Esophagus squamous epithelium (tissue), 5 donors: Measurements from ENCODE around the gene CIAO2B. TPM values are rescaled to one million over a fixed set of nuclear protein-coding genes. Genes with fewer than 3 reads are reported as not detected.

ENCODE experiments used
- DNase-seq: peaks from one replicate; lab custom pipeline; 2025; lab: John Stamatoyannopoulos, UW
- H3K27ac ChIP-seq, 4 donors: fragments of 200-600 bp; sonication (generic); one replicate each; pipeline ENCODE4 v1.5.1; 2016 to 2019; ENCODE audit warnings: mild to moderate bottlenecking in 1 of 4
- H3K27me3 ChIP-seq, 4 donors: fragments of 200-600 bp; sonication (generic); 1 replicate in 3 of 4; 2 replicates in 1 of 4; pipeline versions ENCODE4 v1.5.1 to v1.6.0; 2017 to 2021; ENCODE audit warnings: antibody characterized with exemption in 1 of 4
- H3K36me3 ChIP-seq, 3 donors: fragments of 200-600 bp; sonication (generic); one replicate each; pipeline ENCODE4 v1.5.1; 2016 to 2019
- H3K4me1 ChIP-seq, 3 donors: fragments of 200-600 bp; sonication (generic); one replicate each; pipeline ENCODE4 v1.5.1; 2017 to 2019
- H3K4me3 ChIP-seq, 4 donors: fragments of 200-600 bp; sonication (generic); 1 replicate in 3 of 4; 2 replicates in 1 of 4; pipeline ENCODE4 v1.5.1; 2016 to 2019; ENCODE audit warnings: mild to moderate bottlenecking in 2 of 4, moderate library complexity in 1 of 4
- H3K9me3 ChIP-seq, 3 donors: fragments of 200-600 bp; sonication (generic); one replicate each; pipeline ENCODE4 v1.5.1; 2016 to 2019
- POLR2A ChIP-seq, 4 donors: fragments of 450-650 bp; IDR thresholded peaks; one replicate each; pipeline ENCODE4 v1.6.1; 2017; ENCODE audit warnings: antibody characterized with exemption in 4 of 4, mild to moderate bottlenecking in 4 of 4, moderate library complexity in 3 of 4
- WGBS, 2 donors: methylation state at CpG; one replicate each; pipeline ENCODE4 v1.1.5; 2018; 5-methylcytosine and 5-hydroxymethylcytosine counted together
- intact Hi-C: fragments of 100-400 bp; cut with DNase I; formaldehyde crosslinking; loops from one replicate; pipeline ENCODE4 v1.15.0; 2022
- total RNA-seq, 4 donors: library from RNA; depleted of rRNA; stranded (reverse); fragments of >200 nt; gene quantifications; one replicate each; pipeline ENCODE4 v1.1.0, GENCODE V29; 2016
- TF ChIP-seq, protein P1 (sequence below), 6 experiments: fragments of 450-650 bp in 4 of 6; fragments of 200-600 bp in 2 of 6; sonication (generic) in 2 of 6; IDR thresholded peaks; one replicate each; pipeline ENCODE4 v1.5.1; 2016 to 2019; ENCODE audit warnings: antibody characterized with exemption in 6 of 6, mild to moderate bottlenecking in 4 of 6, moderate library complexity in 4 of 6
- donor health status: DM: yes; HTN: yes; CAD: no.

The CIAO2B gene
- total RNA-seq, 4 donors from 2014 or later, result 112 to 153 (median 126) TPM

DNA sequence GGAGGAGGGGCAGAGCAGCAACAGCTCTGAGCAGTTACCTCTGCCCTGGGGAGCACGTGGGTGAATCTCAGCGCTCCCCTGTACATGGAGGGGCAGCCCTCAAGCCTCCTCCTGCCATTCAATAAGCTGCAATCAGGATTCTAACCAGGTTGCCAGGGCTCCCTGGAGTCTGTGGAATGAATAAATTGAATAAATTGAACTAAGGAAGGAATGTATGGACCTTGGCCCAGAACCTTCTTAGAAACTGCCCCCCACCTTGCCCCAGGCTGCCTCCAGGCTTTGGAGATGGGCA, 14.0 kb downstream of the CIAO2B start:
- Histone ChIP-seq H3K36me3 (peaks cover 0 to 30% (median 0%) of the 10 kb centered on the region in 3 donors), H3K9me3 (no peaks in the 10 kb centered on the region), H3K4me3 (no peak overlapping the region), H3K4me1 (peaks cover 36 to 66% (median 39%) of the 10 kb centered on the region in 3 donors), H3K27me3 (peaks cover 0 to 28% (median 0%) of the 10 kb centered on the region in 4 donors), H3K27ac (peak overlapping the region in 2 of 4 donors; percentile 34 to 87)
- intact Hi-C loops, result no loop called here
- no peak for DNase-seq
- WGBS, 2 donors, result 83% methylated on average over 2 of the region's 2 CpGs; no CpG with 5 or more reads in 1 of the 2 donors
- TF ChIP-seq, protein P1, sequence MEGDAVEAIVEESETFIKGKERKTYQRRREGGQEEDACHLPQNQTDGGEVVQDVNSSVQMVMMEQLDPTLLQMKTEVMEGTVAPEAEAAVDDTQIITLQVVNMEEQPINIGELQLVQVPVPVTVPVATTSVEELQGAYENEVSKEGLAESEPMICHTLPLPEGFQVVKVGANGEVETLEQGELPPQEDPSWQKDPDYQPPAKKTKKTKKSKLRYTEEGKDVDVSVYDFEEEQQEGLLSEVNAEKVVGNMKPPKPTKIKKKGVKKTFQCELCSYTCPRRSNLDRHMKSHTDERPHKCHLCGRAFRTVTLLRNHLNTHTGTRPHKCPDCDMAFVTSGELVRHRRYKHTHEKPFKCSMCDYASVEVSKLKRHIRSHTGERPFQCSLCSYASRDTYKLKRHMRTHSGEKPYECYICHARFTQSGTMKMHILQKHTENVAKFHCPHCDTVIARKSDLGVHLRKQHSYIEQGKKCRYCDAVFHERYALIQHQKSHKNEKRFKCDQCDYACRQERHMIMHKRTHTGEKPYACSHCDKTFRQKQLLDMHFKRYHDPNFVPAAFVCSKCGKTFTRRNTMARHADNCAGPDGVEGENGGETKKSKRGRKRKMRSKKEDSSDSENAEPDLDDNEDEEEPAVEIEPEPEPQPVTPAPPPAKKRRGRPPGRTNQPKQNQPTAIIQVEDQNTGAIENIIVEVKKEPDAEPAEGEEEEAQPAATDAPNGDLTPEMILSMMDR (IDR thresholded peaks at IDR 0.05), result no peak
- no peak for TF ChIP-seq POLR2A (IDR thresholded peaks at IDR 0.05)

DNA sequence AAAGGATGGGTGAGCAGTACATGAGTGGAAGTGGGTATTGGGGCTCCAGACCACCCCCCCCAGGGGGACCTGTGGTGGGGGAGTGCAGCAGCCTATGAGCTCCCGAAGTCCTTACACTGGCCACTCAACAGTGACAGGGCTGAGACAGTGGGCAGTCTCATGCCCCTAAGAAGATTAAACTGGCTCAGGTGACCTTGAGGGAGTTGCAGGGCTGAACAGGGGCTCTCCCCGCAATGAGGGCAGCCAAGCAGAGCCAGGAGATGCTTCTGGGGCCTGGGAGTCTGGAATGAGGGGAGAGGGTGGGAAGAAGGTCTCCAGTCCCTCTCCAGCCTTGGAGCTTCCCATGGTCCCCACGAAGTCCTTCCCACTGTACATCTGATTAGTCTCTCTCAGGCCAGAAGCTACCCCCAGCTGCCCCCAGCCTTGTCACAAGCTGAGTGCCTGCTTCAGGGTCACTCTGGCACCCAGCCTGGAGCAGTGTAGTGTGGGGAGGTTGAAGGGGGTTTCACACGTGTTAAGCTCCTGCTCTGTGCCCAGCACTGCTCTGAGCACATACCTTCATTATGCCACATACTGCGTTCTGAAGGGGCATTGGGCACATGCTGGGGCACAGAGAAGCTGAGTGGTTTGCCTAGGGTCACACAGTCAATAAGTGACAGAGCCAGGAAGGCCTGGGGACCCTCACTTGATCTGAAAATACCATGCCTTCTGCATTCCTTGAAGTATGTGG, 14.5 kb downstream of the CIAO2B start:
- Histone ChIP-seq H3K9me3 (no peaks in the 10 kb centered on the region), H3K27me3 (peaks cover 0 to 23% (median 0%) of the 10 kb centered on the region in 4 donors), H3K27ac (peak overlapping the region in 3 of 4 donors; percentile 4 to 87 (median 34)), H3K4me1 (peaks cover 34 to 61% (median 34%) of the 10 kb centered on the region in 3 donors), H3K4me3 (no peak overlapping the region), H3K36me3 (peaks cover 0 to 30% (median 0%) of the 10 kb centered on the region in 3 donors)
- TF ChIP-seq POLR2A (IDR thresholded peaks at IDR 0.05), result no peak
- TF ChIP-seq, protein P1 (IDR thresholded peaks at IDR 0.05), result no peak
- WGBS, 2 donors, result 80% methylated on average over 1 of the region's 5 CpGs; no CpG with 5 or more reads in 1 of the 2 donors
- intact Hi-C loops, result no loop called here
- no peak for DNase-seq

DNA sequence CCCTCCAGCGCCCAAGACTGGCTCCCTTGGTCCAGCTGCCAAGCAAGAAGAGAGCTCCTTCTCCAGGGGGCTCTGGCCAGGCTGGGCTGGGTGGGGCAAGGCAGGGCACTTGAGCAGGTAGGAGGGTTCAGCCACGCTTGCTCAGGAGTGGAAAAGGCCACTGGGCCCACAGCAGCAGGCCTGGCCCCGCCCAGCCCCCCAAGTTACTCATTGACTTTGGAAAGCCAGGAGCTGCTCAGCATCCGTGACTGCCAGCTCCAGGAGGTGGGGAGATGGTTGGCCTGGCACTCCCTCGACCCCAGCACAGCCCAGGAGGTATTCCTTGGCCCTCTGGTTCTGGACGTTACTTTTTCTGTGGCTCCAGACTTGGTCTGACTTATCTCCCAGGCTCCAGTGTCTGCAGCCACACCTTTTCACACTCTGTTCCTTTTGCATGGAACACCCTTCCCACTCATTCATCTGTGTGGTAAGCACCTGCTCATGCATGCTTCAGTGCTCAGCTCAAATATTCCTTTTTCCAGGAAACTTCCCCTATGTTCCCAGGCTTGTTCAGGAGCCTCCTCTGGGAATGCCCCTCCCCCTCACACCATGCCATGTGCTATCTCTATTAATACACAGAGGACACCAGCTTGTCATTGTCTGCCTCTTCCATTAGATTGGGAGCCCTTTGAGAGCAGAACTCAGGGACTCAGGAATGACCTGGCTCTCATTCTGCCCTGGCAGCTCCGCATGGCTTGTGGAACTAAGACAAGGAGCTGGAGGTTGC, 15.2 kb downstream of the CIAO2B start, which contains the start of gene CDH16:
CDH16 (minus strand) TSS at position 83 of the 766 bp plus-strand sequence. CDS start 820 bp downstream, outside the sequence.
- H3K27ac ChIP-seq, result peak within 1 kb of the TSS in 2 of 4 donors; percentile 4 to 87
- peaks cover 26 to 53% (median 27%) of the 10 kb centered on the region in 3 donors for H3K4me1 ChIP-seq
- 51 to 56% methylated on average over 3 to 5 of the region's 7 CpGs for WGBS, 2 donors
- H3K4me3 ChIP-seq, result no peak within 1 kb of the TSS
- H3K9me3 ChIP-seq, result no peaks in the 10 kb centered on the region
- TF ChIP-seq POLR2A (IDR thresholded peaks at IDR 0.05), result no peak
- TF ChIP-seq, protein P1 (IDR thresholded peaks at IDR 0.05), result no peak
- intact Hi-C loops, result no loop called here
- peaks cover 0 to 15% (median 0%) of the 10 kb centered on the region in 4 donors for H3K27me3 ChIP-seq
- peaks cover 0 to 30% (median 0%) of the 10 kb centered on the region in 3 donors for H3K36me3 ChIP-seq
- no peak for DNase-seq

DNA sequence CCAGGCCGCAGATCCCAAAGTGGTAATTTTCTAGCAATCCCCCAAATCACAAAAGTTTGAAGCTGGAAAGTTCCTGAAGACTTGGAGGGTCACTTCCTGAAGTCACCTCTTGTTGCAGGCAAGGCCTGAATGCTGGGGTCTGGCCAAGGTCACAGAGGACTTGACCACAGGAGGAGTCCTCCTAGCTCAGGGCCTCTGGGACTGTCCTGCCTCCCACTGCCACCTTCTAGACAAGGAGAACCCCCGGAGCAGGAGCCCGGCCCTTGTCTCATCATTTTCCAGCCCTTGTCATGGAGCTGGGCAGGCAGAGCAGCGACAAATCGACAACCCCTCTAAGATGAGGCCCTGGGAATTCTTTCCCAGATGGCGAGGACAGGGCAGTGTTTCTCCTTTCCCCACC, 15.8 kb downstream of the CIAO2B start:
- DNase-seq, result no peak
- Histone ChIP-seq H3K4me1 (peaks cover 20 to 47% (median 20%) of the 10 kb centered on the region in 3 donors), H3K27ac (peak overlapping the region in 1 of 4 donors; percentile 29), H3K27me3 (peaks cover 0 to 11% (median 0%) of the 10 kb centered on the region in 4 donors), H3K4me3 (no peak overlapping the region), H3K9me3 (no peaks in the 10 kb centered on the region), H3K36me3 (peaks cover 0 to 24% (median 0%) of the 10 kb centered on the region in 3 donors)
- intact Hi-C loops, result no loop called here
- 88 to 90% methylated on average over 2 to 4 of the region's 6 CpGs for WGBS, 2 donors
- TF ChIP-seq, protein P1 (IDR thresholded peaks at IDR 0.05), result no peak
- TF ChIP-seq POLR2A (IDR thresholded peaks at IDR 0.05), result no peak
